ENCODE measurements around the gene TRAM2.

TRAM2 gene, protein sequence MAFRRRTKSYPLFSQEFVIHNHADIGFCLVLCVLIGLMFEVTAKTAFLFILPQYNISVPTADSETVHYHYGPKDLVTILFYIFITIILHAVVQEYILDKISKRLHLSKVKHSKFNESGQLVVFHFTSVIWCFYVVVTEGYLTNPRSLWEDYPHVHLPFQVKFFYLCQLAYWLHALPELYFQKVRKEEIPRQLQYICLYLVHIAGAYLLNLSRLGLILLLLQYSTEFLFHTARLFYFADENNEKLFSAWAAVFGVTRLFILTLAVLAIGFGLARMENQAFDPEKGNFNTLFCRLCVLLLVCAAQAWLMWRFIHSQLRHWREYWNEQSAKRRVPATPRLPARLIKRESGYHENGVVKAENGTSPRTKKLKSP

DNA sequence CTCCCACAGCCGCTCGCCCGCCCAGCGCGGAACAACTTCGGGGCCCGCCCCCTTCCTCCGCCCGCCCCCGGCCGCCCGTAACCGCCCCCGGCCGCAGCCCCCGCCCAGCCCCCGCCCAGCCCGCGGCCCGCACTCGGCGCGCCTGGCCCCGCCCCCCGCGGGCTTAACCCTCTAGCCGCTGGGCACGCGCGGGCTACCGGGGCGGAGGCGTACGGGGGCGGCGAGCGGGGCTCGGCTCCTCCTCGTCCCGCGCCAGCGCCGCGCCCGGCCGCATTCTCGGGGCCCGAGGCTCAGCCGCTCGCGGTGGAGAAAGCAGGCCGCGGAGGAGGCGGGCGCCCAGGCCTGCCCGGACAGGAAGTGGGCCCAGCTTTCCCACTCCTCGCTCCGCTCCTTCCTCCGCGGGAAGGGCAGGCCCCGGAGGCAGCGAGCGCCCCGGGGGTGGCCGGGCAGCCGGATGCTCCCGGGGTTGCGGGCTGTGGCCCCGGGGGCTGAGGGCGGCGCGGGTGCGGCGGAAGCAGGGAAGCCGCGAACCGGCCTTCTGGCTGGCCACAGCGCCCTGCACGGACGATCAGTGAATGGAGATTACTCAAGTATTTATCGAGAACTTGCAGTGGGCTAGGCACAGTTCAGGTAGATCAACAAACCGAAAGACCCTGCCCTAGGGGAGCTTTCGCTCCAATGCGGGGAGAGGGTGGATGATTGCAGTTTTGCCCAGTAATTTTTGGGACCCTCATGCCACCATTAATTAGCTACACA, at the start of gene TRAM2:
Gene TRAM2, minus strand, starts transcription at position 39 of the 756 bp plus-strand sequence. CDS start 145 bp downstream, outside the sequence.
- DNase-seq: peak; percentile 74 to 85

DNA sequence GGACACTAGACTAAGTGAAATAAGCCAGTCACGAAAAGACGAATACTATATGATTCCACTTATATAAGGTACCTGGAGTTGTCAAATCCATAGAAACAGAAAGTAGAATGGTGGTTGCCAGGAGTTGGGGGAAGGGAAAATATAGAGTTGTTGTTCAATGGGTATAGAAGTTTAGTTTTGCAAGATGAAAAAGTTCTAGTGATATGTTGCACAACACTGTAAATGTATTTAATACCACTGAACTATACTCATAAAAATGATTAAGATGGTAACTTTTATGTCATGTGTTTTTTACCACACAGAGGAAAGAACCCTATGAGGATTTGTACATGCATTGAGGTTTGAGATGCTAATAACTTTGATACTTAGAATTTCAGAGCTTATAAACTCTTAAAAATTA, 46.0 kb upstream of the TRAM2 start:
- no peak for DNase-seq

DNA sequence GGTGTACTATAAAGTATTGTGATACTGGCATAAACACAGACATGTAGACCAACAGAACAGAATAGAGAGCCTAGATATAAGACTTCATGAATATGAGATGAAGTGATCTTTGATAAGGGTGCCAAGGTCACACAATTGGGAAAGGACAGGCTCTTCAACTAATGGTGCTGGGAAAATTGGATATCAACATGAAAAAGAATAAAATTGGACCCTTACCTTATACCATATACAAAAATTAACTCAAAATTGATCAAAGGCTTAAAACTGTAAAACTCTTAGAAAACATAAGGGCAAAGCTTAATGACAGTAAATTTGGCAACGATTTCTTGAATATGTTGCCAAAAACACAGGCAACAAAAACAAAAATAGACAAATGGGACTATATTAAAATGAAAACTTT, 44.8 kb upstream of the TRAM2 start:
- DNase-seq: no peak

DNA sequence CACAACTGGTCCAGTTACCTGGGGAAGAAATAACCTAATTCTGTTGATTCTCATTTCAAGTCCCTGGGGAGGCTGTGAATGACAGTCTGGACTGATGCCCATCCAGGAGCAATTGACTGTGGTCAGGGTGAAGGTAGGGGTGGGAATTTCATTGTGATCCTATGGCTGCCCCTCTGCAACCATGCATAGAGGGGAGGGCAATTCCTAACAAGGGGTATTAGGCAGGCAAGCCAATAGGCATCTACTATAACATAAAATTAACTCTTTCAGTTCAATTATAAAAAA, 44.0 kb upstream of the TRAM2 start:
- no peak for DNase-seq

DNA sequence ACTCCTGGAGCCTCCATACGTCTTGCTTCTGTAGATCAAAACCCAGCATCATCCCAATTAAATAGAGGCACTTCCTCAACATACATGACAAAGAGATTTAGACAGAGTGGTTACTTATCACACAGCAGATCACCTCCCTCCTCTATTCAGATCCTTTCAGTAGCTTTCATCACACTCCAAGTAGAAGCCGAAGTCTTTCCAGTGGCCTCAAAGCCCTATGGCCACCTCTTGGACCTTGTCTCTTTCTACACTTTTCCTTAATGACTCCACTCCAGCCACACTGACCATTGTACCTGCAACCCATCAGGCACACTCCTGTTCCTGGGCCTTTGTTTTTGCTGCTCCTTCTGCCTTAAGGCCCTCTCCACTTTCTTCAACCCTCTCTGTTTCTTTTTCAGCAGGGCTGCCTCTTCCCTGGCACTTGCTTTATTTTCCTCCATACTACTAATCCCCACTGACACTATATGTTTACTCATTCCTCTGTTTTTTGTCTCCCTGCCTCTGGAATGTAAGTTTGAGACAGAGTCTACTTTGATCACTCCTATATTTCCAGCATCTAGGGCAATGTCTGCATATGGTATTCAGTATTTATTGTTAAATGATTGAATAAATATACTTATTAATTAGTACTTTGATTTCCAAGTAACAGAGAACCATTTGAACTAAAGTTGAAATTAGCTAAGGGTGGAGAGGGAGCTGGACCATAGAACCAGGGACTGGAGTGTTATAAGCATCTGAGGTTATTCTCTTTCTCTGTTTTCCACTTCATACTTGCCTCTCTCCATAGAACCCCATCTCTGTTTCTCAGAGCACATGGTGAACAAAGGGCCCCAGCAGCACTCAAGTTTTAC, 43.4 kb upstream of the TRAM2 start:
- no peak for DNase-seq

DNA sequence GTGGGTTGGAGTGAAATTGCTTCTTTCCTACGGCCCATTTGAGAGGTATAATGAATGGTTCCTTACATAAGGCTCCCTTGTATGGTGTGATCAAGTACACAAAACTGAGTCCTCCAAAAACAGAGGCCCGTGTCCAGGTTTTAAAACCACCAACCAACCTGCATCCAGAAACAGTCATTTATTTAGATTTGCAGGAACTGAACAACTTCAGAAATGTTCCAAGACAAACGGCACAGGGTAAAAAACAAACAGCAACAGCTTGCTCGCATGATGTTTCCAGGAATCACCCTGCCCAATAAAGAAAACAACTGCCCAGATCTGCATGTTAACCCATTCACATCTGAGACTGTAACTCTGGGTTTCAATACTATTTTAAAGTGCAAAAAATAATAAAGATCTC, 40.2 kb upstream of the TRAM2 start:
- no peak for DNase-seq

DNA sequence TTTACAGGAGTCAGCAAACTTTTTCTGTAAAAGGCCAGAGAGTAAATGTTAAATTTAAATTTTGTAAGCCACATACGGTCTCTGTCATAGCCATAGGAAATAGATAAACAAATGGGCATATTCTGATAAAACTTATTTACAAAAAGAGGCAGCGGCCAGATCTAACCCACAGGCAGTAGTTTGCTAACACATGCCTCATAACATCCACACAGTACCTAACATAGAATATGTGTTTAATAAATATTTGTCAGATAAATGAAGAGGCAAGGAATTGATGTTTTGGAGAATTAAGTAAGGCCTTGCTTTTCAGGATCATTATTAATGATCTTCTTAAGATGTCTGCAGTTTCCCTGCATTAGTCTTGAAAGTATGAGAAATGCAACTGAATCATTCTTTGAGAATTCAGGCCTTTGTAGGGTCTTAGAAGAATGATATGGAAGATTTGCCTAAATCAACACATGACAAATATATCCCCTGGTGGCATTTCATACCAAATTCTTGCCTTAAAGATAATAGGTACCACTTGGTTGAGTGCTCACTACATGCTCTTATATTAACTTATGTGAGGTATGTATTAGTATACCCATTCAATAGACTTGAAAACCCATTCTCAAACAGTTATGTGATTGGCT, 39.3 kb upstream of the TRAM2 start:
- no peak for DNase-seq

DNA sequence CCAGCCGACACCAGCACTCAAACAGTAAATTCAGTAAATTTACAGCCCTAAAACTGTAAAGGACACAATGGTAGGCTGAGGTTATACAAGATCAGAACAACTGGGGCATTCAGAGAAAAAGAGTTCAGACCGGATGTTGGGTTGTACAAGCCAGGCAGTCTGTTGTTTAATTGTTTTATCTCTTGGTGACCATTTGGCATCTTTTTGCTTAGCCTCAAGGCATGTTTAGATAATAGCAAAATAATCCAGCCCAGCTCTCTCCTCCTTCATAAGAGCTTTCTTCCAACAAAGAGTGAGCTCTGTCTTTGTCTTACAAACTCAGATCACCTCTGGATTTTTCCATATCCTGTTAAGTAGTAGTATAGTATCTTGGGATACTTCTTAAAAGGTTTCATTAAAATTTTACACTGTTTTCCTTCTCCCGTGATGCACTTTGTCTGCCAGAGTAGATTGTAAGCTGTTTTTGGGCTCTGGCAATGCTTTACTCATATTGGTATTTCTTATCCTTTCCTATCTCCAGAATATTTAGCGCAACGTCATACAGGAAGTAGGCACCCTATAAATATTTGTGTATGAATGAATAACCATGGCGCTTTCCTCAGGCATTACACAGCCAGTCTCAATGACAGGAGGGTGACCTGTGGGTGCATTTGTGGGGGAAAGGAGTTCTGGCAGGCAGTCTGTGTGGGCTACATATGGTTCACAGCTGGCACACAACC, 35.6 kb upstream of the TRAM2 start:
- DNase-seq: no peak

DNA sequence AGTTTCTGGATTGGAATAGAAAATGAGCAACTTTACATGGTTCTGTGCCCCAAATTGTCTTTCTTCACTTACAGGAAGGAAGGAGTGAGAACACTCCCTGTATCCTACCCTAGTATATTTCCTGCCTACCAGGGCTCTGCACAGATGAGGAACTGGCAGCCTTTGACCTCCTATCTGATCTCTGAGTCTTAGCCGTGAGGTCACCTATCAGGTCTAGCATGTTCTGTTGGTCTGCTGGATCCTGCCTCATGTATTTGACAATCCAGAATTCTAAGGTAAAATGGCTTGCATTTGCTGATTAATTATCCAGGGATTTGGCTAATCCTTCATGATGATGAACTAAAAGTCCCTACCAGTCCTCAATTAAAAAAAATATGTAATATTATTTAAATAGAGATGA, 35.0 kb upstream of the TRAM2 start:
- DNase-seq: no peak

DNA sequence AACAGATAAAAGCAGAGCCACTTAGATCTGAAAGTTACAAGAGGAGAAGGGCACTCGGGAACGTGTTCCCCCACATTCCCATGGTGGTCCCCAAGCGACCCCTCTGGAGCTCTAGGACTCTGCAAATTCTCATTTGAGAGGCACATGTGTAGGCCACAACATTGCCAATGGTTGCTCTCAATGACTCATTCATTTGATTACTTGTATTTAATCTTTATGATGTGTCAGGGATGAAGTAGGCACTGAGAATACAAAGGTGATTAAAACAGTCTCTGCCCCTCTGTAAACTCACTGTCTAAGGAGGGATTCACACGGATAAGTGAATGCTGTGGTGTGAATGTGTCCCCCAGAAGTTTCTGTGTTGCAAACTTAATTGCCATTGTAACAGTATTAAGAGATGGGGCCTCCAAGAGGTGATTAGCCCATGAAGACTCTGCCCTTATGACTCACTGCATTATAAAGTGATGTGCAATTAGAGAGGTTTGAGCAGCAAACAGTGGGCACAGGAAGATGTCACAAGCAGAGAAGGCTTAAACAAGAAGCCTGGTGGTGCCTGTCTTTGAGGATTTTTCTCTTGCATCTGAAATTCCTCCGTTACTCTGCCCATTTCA, 34.0 kb upstream of the TRAM2 start:
- DNase-seq: no peak

DNA sequence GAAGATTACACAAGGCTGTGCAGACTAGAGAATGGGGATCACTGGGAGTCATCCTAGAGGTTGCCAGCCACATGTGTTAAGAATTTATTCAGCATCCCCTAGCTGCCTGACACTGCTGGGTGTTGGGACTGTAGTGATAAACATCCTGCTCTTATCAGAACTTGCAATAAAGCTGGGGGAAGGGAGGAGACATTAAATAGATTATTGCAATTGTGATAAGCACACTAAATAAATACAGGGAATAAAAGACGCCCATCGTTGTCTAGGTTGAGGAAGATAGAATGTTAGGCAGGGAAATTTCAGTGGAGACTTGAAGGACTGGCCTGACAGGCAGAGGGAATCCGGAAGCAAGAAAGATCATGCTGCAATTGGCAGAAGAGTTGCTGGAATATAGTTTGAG, 33.2 kb upstream of the TRAM2 start:
- no peak for DNase-seq

DNA sequence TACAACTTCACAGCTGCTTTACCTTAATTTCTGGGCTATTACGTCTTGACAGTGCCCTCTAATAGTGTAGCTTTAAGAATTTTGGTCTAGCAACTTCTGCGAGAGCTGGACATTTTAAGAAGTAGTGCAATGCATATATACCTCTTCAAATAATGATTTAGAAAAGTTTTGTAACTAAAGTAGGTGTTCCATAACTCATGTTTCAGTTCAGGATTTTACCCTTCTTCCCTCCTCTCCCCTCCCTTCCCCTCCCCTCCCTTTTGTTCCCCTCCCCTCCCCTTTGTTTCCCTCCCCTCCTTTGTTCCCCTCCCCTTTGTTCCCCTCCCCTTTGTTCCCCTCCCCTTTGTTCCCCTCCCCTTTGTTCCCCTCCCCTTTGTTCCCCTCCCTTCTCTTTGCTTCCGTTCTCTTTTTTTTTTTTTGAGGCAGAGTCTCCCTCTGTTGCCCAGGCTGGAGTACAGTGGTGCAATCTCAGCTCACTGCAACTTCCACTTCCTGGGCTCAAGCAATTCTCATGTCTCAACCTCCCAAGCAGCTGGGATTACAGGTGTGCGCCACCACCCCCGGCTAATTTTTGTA, 28.8 kb upstream of the TRAM2 start:
- DNase-seq: no peak

DNA sequence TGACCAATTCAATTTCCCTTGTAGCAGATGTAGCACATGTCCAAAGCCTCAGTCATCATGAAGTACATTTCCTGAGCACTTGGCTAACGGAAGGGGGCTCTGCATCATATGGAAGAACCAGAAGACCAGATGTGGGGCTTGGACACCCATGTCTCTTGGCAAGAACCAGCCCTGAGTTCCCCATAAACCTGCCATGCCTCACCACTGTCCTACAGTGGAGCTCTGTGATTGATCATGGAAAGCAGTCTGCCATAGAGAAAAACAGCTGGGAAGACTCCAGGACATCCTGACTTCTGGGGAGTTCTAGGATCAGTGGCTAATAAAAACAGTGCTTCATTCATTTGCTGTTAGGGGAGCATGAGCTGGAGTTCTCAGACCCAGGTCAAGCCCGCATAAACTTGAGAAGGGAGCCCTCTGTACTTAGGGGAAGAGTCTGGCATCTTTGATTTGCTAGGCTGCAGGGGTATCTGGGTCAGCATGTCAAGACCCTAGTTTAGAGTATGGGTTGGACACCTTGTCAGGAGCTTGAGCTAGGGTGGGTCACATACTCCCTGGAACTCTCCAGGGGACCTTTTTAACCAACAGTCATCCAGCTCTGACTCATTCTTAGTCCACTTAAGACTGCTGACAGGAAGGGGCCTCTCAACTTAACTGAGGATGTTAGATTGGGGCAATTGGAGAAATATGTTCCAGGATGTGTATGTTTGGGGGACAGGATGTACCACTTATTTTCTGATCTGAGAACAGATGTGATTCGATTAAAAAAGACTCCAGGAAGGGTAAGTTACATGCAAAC, 26.3 kb upstream of the TRAM2 start:
- DNase-seq: no peak

DNA sequence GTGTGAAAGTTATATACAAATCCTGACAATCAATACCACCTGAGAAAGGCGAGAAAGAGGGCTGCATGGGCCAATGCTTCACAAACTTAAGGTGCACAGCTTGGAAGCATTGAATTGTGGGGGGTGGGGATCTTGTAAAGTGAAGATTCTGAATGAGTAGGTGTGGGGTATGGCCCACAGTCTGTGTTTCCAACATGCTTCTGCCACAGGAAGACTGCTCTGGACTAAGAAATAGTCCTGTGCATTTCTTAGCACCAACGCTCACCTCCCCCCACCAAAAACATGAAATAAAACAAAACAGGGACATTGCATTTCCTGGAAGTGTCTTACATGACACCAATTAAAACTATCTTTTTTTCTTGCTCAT, 21.9 kb upstream of the TRAM2 start:
- no peak for DNase-seq

DNA sequence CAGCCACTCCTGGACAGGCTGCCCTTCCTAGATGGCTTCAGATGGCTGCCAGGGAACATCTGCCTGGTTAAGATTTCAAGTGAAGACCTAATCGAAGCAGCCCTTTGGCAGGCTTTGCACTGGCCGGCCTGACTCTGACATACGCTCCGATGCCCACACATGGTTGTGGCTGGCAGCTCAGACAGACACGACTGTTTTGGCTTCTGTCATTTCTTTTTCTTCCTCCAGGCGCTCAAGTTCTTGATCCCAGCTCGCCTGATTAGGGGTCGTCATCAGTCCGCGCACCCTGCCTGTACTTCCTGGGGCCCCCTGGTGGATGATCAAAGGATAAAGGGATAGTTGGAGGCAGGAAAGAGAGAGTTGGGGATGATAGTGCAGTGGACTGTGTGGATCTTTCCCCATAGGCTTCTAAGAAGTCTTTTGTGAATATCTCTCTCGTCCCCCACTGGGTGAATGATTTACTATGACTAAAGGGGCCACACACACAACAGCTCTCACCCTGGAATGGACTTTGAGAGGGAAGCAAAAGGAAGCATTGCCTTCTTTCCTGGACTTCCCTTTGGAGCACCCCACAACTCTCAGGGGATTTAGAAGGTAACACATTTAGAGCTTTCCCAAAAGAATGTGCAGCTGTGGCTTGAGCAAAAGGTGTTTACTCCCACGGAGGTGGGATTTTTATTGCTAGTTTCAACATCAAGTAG, 21.4 kb upstream of the TRAM2 start:
- DNase-seq: no peak

DNA sequence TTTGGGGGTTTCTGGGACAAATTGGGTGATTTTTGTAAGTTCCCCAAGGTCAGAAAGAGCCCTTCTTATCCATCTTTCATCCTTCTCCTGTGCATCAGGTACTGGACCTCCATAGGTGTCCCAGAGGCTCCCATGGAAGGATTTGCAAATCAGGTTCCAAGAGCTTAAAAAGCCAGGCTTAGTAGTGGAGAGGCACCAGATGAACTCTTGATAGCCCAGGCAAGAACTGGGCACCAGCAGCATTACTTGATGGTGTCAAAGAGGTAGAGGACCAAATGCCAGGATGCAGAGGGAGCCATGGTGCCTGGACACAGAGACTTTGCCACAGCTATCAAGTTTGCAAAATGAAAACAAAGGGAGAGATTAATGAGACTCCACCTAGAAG, 20.9 kb upstream of the TRAM2 start:
- no peak for DNase-seq

DNA sequence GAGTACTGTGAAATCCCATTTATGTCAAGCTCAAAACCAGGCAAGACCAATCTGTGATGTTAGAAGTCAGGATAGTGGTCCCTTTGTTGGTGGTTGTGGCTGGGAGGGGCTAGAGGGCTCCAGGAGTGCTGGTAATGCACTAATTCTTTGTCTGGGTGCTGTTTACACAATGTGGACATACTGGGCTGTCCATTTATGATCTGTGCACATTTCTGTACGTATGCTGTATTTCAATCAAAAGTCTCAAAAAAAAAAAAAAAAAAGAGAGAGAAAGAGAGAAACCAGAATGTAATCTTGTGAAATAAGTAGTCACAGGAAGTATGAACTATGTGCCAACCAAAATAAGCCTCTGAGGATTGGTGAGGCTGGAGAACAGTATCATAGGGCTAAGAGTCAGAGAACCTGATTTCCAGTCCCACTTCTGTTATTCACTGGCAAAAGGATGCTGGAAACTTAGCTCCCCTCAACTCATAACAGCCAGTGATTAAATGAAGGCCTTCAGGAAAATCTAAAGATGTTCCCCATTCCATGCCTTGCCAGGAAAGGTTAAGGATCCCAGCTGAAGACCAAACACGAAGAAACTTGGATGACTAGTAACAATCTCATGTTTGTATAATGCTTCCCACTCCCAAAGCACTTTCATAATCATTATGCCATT, 19.6 kb upstream of the TRAM2 start:
- DNase-seq: no peak

DNA sequence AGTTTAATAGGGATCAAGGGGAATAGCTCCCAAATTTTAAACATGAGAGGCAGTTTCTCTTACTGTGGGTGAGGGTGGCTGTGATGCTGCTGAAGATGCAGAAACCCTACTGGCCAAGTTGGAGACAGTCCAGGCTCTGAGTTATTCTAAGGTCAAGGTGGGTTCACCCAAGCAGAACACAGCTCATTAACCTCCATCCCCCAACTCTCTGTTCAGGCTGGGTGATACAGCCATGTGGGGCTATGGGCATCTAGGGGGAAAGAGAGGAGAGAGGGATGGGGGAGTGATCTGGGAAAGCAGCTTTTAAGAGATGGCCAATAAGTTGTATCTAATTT, 18.9 kb upstream of the TRAM2 start:
- DNase-seq: no peak

DNA sequence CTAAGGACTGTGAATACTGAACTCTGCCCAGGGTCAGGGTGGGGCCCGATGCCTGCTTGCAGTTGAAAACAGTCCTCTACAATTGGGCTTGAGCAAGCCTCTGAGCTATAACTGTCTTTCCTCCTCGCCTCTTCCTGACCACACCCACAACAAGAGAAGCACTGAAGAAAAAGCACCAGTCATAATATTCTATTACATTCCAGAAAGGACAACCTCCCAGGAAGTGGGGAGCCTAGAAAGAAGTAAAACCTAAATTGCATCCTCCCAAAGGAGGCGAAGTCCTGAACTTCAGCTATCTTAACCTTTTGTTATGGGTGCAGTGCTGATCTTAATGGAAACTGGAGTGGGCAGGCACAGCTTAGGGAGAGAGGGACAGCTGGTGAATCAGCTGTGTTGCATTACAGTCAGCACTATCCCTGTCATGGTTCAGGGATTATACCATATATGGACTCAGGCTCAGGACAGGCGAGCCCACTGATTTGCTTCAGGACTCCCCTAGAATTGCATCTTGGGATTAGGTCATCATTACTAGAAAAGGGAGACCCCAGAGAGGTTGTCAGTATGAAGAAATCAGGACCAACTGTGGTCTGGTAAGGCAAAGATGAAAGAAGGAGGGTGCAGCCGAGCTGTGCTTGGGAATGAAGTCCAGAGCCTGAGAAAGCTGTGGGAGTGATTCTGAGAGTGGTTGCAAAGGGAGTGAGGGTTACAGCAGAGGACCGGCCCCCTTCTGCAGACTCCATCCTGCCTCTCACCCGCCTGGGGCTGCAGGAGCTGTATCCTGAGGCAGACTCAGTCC, 18.3 kb upstream of the TRAM2 start:
- no peak for DNase-seq

All from activated CD4-positive, alpha-beta T cell treated with anti-CD3 and anti-CD28 coated beads for 4 hours (primary cell).